Stomach (tissue), 9 donors: ENCODE measurements around the gene KRTAP5-4. TPM values are rescaled to one million over a fixed set of nuclear protein-coding genes. Genes with fewer than 3 reads are reported as not detected.
"Not testable (repeated sequence)": the region's sequence is repeated elsewhere in the genome, so short reads cannot be mapped to it uniquely, and the experiment has no call there.

Experiments
- DNase-seq, 2 donors: peaks; one replicate each; pipeline versions ENCODE4 v3.0.0 to v3.0.0-alpha.2; 2013 to 2019
- H3K27ac ChIP-seq, 5 donors: fragments of 200-600 bp in 4 of 5; sonication (generic) in 4 of 5; one replicate each; pipeline ENCODE4 v1.5.1; 2013 to 2019; ENCODE audit warnings: mild to moderate bottlenecking in 1 of 5, moderate library complexity in 1 of 5
- H3K27me3 ChIP-seq, 3 donors: fragments of 200-600 bp; sonication (generic); one replicate each; pipeline ENCODE4 v1.5.1; 2017 to 2019; ENCODE audit warnings: mixed run types in 1 of 3
- H3K36me3 ChIP-seq, 4 donors: fragments of 200-600 bp; sonication (generic); 1 replicate in 3 of 4; 2 replicates in 1 of 4; pipeline ENCODE4 v1.5.1; 2016 to 2019
- H3K4me1 ChIP-seq, 4 donors: fragments of 200-600 bp; sonication (generic); one replicate each; pipeline ENCODE4 v1.5.1; 2016 to 2019
- H3K4me3 ChIP-seq, 4 donors: fragments of 200-600 bp; sonication (generic) in 3 of 4; one replicate each; pipeline ENCODE4 v1.5.1; 2016 to 2019; ENCODE audit warnings: mild to moderate bottlenecking in 1 of 4
- H3K9me3 ChIP-seq, 4 donors: fragments of 200-600 bp; sonication (generic); one replicate each; pipeline ENCODE4 v1.5.1; 2016 to 2019
- CTCF ChIP-seq, 7 experiments: fragments of 450-650 bp in 4 of 7; fragments of 200-600 bp in 3 of 7; sonication (generic) in 3 of 7; IDR thresholded peaks; one replicate each; pipeline ENCODE4 v1.5.1; 2016 to 2019; ENCODE audit warnings: antibody characterized with exemption in 7 of 7, control low read depth in 2 of 7, mild to moderate bottlenecking in 1 of 7
- EP300 ChIP-seq: sonication (generic); formaldehyde crosslinking; IDR thresholded peaks from one replicate; pipeline ENCODE4 v1.6.1; 2017; ENCODE audit warnings: antibody characterized with exemption
- POLR2A ChIP-seq, 4 donors: fragments of 450-650 bp; IDR thresholded peaks; one replicate each; pipeline ENCODE4 v1.6.1; 2016; ENCODE audit warnings: antibody characterized with exemption in 4 of 4, control low read depth in 2 of 4, mild to moderate bottlenecking in 1 of 4, moderate library complexity in 1 of 4
- POLR2AphosphoS5 ChIP-seq, 3 donors: sonication (generic); formaldehyde crosslinking; IDR thresholded peaks; one replicate each; pipeline ENCODE4 v1.6.1; 2016; ENCODE audit warnings: antibody characterized with exemption in 3 of 3
- WGBS, 5 donors: extraction: QIAGEN DNeasy Blood & Tissue Kit in 3 of 5; methylation state at CpG; one replicate each; pipeline versions ENCODE4 v1.1.5 to v1.1.7; 2013 to 2018; 5-methylcytosine and 5-hydroxymethylcytosine counted together
- intact Hi-C: fragments of 100-400 bp; cut with DNase I; formaldehyde crosslinking; loops from one replicate; pipeline ENCODE4 v1.15.1; 2023; ENCODE audit warnings: low total_unique reads
- polyA plus RNA-seq, 3 donors: library from polyadenylated mRNA; stranded (reverse); fragments of 200-250 nt; gene quantifications; one replicate each; pipeline ENCODE4 v1.2.3, GENCODE V29; 2013
- total RNA-seq, 5 donors: library from RNA; depleted of rRNA; stranded (reverse); fragments of >200 nt; gene quantifications; one replicate each; pipeline versions ENCODE4 v1.1.0 to v1.2.3, GENCODE V29; 2014 to 2016
- donor health status: healthy with polysubstance abuse.
- donor health status: Bipolar disorder and iron deficiency.
- donor health status: healthy.

Gene KRTAP5-4
- total and polyA plus RNA-seq, 8 donors = not detected

GRCh38 chr11:1668911-1669473, 47.1 kb upstream of the KRTAP5-4 start:
- Histone ChIP-seq H3K4me3 (no peak overlapping the region), H3K9me3 (no peaks in the 10 kb centered on the region), H3K27me3 (peaks cover 0 to 42% (median 4%) of the 10 kb centered on the region in 3 donors), H3K36me3 (no peaks in the 10 kb centered on the region), H3K27ac (no peak overlapping the region), H3K4me1 (no peaks in the 10 kb centered on the region)
- intact Hi-C loops = no loop called here
- TF ChIP-seq EP300 (no peak), CTCF (IDR thresholded peaks at IDR 0.05) (no peak), POLR2A (IDR thresholded peaks at IDR 0.05) (no peak)
- 57 to 78% (median 75%) methylated on average over 13 of the region's 13 CpGs for WGBS, 5 donors
- no peak for DNase-seq

GRCh38 chr11:1667906-1668305, 46.0 kb upstream of the KRTAP5-4 start:
- intact Hi-C loops = no loop called here
- Histone ChIP-seq H3K4me3 (no peak overlapping the region), H3K9me3 (no peaks in the 10 kb centered on the region), H3K4me1 (no peaks in the 10 kb centered on the region), H3K36me3 (no peaks in the 10 kb centered on the region), H3K27me3 (peaks cover 0 to 41% (median 4%) of the 10 kb centered on the region in 3 donors), H3K27ac (no peak overlapping the region)
- TF ChIP-seq POLR2AphosphoS5 (IDR thresholded peaks at IDR 0.05) (no peak), EP300 (no peak), POLR2A (IDR thresholded peaks at IDR 0.05) (no peak), CTCF (IDR thresholded peaks at IDR 0.05) (no peak)
- peak in 1 of 2 donors; percentile 62 for DNase-seq
- WGBS, 5 donors = 44 to 66% (median 55%) methylated on average over 16 of the region's 16 CpGs

- Histone ChIP-seq H3K4me1 (no peaks in the 10 kb centered on the region), H3K27ac (peak overlapping the region in 1 of 5 donors; percentile 29), H3K4me3 (no peak overlapping the region), H3K27me3 (peaks cover 0 to 37% (median 4%) of the 10 kb centered on the region in 3 donors), H3K36me3 (no peaks in the 10 kb centered on the region), H3K9me3 (no peaks in the 10 kb centered on the region)
- no peak for TF ChIP-seq EP300
- DNase-seq = no peak
- WGBS, 5 donors = 77 to 83% (median 80%) methylated on average over 12 to 24 of the region's 24 CpGs
- intact Hi-C loops = no loop called here
Observed at GRCh38 chr11:1667121-1667850, 45.3 kb upstream of the KRTAP5-4 start.

GRCh38 chr11:1665313-1665712, 43.4 kb upstream of the KRTAP5-4 start:
- intact Hi-C loops = no loop called here
- WGBS, 5 donors = 73 to 98% (median 77%) methylated on average over 2 to 6 of the region's 8 CpGs

DNA sequence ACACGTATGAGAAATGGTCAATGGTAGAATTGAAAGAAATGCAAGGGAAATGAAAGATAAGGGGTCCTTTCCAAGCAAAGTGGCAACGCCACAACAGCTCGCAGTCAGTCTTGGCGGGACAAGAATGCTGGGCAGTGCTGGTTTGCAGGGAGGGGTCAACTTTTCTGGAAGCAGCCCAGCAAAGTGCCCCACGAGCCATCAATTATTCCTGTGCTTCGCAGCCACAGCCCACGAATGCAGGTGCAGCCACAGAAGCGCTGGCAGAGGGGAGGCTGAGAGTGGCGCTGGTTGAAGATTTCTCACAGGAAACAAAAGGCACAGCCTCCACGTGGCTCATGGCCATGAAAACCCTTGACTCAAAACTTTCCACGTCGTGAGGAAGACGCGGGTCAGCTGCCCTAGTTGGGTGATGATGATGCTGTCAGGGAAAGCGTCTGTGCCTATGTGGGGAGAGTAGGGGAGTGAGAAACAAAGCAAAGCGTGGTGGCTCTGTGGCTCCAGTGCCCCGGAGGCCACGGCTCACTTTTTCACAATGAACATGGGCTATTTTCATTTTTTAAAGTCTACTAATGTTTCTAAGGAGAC, 40.9 kb upstream of the KRTAP5-4 start:
- H3K36me3 ChIP-seq, H3K9me3 ChIP-seq, H3K4me1 ChIP-seq, DNase-seq, H3K27ac ChIP-seq, intact Hi-C loops, H3K4me3 ChIP-seq: not testable (repeated sequence)
- peaks cover 0 to 28% (median 0%) of the 10 kb centered on the region in 3 donors for H3K27me3 ChIP-seq
- 64 to 81% (median 72%) methylated on average over 16 to 18 of the region's 18 CpGs for WGBS, 5 donors

More at GRCh38 chr11:1665313-1665712, 43.4 kb upstream of the KRTAP5-4 start:
- no peak for DNase-seq
- H3K4me1 ChIP-seq = no peaks in the 10 kb centered on the region
- H3K27me3 ChIP-seq = peaks cover 0 to 41% (median 4%) of the 10 kb centered on the region in 3 donors
- TF ChIP-seq POLR2A (IDR thresholded peaks at IDR 0.05) = no peak
- TF ChIP-seq CTCF (IDR thresholded peaks at IDR 0.05) = no peak
- no peak for TF ChIP-seq EP300
- no peak for TF ChIP-seq POLR2AphosphoS5 (IDR thresholded peaks at IDR 0.05)
- H3K27ac ChIP-seq = no peak overlapping the region
- no peaks in the 10 kb centered on the region for H3K9me3 ChIP-seq
- H3K4me3 ChIP-seq = no peak overlapping the region
- no peaks in the 10 kb centered on the region for H3K36me3 ChIP-seq

GRCh38 chr11:1661454-1662269, 39.7 kb upstream of the KRTAP5-4 start:
- H3K27ac ChIP-seq, H3K4me3 ChIP-seq, intact Hi-C loops, H3K4me1 ChIP-seq, H3K36me3 ChIP-seq, H3K9me3 ChIP-seq: not testable (repeated sequence)
- peaks cover 0 to 22% (median under 1%) of the 10 kb centered on the region in 3 donors for H3K27me3 ChIP-seq
- 26 to 72% (median 27%) methylated on average over 6 to 20 of the region's 25 CpGs for WGBS, 5 donors
- peak in 1 of 2 donors; percentile 25 for DNase-seq
